Hematopoietic multipotent progenitor cell (in vitro differentiated cells): ENCODE results near the gene HIGD1C. TPM values are rescaled to one million over a fixed set of nuclear protein-coding genes. Genes with fewer than 3 reads are reported as not detected.

Source experiments
- DNase-seq, 3 donors: peaks; one replicate each; pipeline ENCODE4 v3.0.0-alpha.2; 2011 to 2015; ENCODE audit warnings: low read depth in 2 of 3, low spot score in 2 of 3
- total RNA-seq: library from RNA; depleted of rRNA; stranded (reverse); fragments of >200 nt; gene quantifications from one replicate; pipeline ENCODE4 v1.2.3, GENCODE V29; 2012

The HIGD1C gene
- total RNA-seq, 1 donor = not detected

- no peak for DNase-seq
Measured at GRCh38 chr12:50981319-50982239, 29.2 kb downstream of the HIGD1C start.

- DNase-seq = no peak
Measured at GRCh38 chr12:50984586-50985298, 32.4 kb downstream of the HIGD1C start.

- DNase-seq = no peak
Measured at GRCh38 chr12:50985322-50985721, 33.0 kb downstream of the HIGD1C start.

- peak in 2 of 3 donors; percentile 43 to 78 for DNase-seq
Measured at GRCh38 chr12:50986966-50987737, 34.8 kb downstream of the HIGD1C start.

GRCh38 chr12:50988051-50988450 is 35.7 kb downstream of the HIGD1C start:
- no peak for DNase-seq

GRCh38 chr12:50988871-50989270 is 36.5 kb downstream of the HIGD1C start:
- no peak for DNase-seq

GRCh38 chr12:50990147-50990727 is 37.9 kb downstream of the HIGD1C start:
- no peak for DNase-seq

- no peak for DNase-seq
Measured at GRCh38 chr12:50990791-50991190, 38.4 kb downstream of the HIGD1C start.

GRCh38 chr12:50991291-50991690 is 38.9 kb downstream of the HIGD1C start:
- DNase-seq = no peak

GRCh38 chr12:50992819-50993218 is 40.5 kb downstream of the HIGD1C start:
- no peak for DNase-seq

GRCh38 chr12:50999093-50999492 is 46.7 kb downstream of the HIGD1C start:
- DNase-seq = no peak

GRCh38 chr12:51000245-51000644 is 47.9 kb downstream of the HIGD1C start:
- no peak for DNase-seq

- DNase-seq = no peak
Measured at GRCh38 chr12:51001799-51002198, 49.5 kb downstream of the HIGD1C start.

- no peak for DNase-seq
Measured at GRCh38 chr12:51004504-51004903, 52.2 kb downstream of the HIGD1C start.

GRCh38 chr12:51005030-51005429 is 52.7 kb downstream of the HIGD1C start:
- no peak for DNase-seq

GRCh38 chr12:51005671-51006070 is 53.3 kb downstream of the HIGD1C start:
- DNase-seq = no peak

GRCh38 chr12:51008329-51009055 is 56.1 kb downstream of the HIGD1C start:
- no peak for DNase-seq

- peak; percentile 24 to 70 (median 69) for DNase-seq
Measured at GRCh38 chr12:51009056-51009440, 56.7 kb downstream of the HIGD1C start.

- DNase-seq = no peak
Measured at GRCh38 chr12:51011955-51012354, 59.6 kb downstream of the HIGD1C start.
